CD8-positive, alpha-beta memory T cell (primary cell): ENCODE measurements around the gene RICTOR. TPM values are rescaled to one million over a fixed set of nuclear protein-coding genes. Genes with fewer than 3 reads are reported as not detected.
A peak's percentile ranks its signal among the peaks of the same experiment; 100 is the strongest.

Experiments
- CTCF ChIA-PET: fragments of 350-600 bp; sonication (Branson Sonifier 250); formaldehyde crosslinking; loops from one replicate; lab custom pipeline; 2021; ENCODE audit warnings: antibody characterized with exemption; lab: Charles Lee
- POLR2A ChIA-PET: fragments of 350-600 bp; sonication (Branson Sonifier 250); formaldehyde crosslinking; loops from one replicate; lab custom pipeline; 2021; ENCODE audit warnings: antibody characterized with exemption; lab: Charles Lee
- DNase-seq, 5 donors: peaks; one replicate each; pipeline versions ENCODE4 v3.0.0 to v3.0.0-alpha.2; 2020 to 2022; ENCODE audit warnings: mixed read lengths in 1 of 5
- H3K27ac ChIP-seq: one replicate; pipeline ENCODE4 v1.7.0; 2013; ENCODE audit warnings: low read depth, mild to moderate bottlenecking, low read length, moderate library complexity
- H3K27me3 ChIP-seq: 2 replicates; pipeline ENCODE4 v1.7.0; 2013; ENCODE audit warnings: low read length, mild to moderate bottlenecking; ENCODE audit not compliant: insufficient read depth, poor library complexity, severe bottlenecking
- H3K36me3 ChIP-seq: 2 replicates; pipeline ENCODE4 v1.7.0; 2013; ENCODE audit warnings: mild to moderate bottlenecking, low read length, moderate library complexity; ENCODE audit not compliant: insufficient read depth
- H3K4me1 ChIP-seq: 2 replicates; pipeline ENCODE4 v1.7.0; 2013; ENCODE audit warnings: mild to moderate bottlenecking, low read length, moderate library complexity; ENCODE audit not compliant: insufficient read depth
- H3K4me3 ChIP-seq: 2 replicates; pipeline ENCODE4 v1.7.0; 2013; ENCODE audit warnings: mild to moderate bottlenecking, low read length
- H3K9me3 ChIP-seq: 2 replicates; pipeline ENCODE4 v1.7.0; 2013; ENCODE audit warnings: mild to moderate bottlenecking, low read length
- H3K27ac Mint-ChIP-seq, 8 donors: one replicate each; pipeline ENCODE4 v1.8.0; 2020 to 2021; ENCODE audit warnings: mixed read lengths in 8 of 8, mild to moderate bottlenecking in 6 of 8, inconsistent platforms in 3 of 8, moderate library complexity in 3 of 8
- H3K27me3 Mint-ChIP-seq, 2 donors: one replicate each; pipeline ENCODE4 v1.8.0; 2020 to 2021; ENCODE audit warnings: mixed read lengths in 2 of 2, mild to moderate bottlenecking in 1 of 2, moderate library complexity in 1 of 2
- H3K36me3 Mint-ChIP-seq, 3 donors: one replicate each; pipeline ENCODE4 v1.8.0; 2020 to 2021; ENCODE audit warnings: mixed read lengths in 3 of 3, inconsistent platforms in 1 of 3, mild to moderate bottlenecking in 1 of 3
- H3K4me1 Mint-ChIP-seq, 3 donors: one replicate each; pipeline ENCODE4 v1.8.0; 2020 to 2021; ENCODE audit warnings: mixed read lengths in 3 of 3, inconsistent platforms in 1 of 3, mild to moderate bottlenecking in 1 of 3
- H3K4me3 Mint-ChIP-seq, 7 donors: one replicate each; pipeline ENCODE4 v1.8.0; 2020 to 2021; ENCODE audit warnings: mixed read lengths in 7 of 7, mild to moderate bottlenecking in 6 of 7, moderate library complexity in 4 of 7, inconsistent platforms in 2 of 7
- H3K9me3 Mint-ChIP-seq, 5 donors: one replicate each; pipeline ENCODE4 v1.8.0; 2020 to 2022; ENCODE audit warnings: mixed read lengths in 5 of 5, mild to moderate bottlenecking in 3 of 5, moderate library complexity in 2 of 5, inconsistent platforms in 1 of 5
- polyA plus RNA-seq: library from polyadenylated mRNA; unstranded; fragments of 300-500 nt; fragmentation: Illumina TruSeq; gene quantifications from one replicate; pipeline ENCODE4 v1.2.3, GENCODE V29; 2021
- total RNA-seq, 2 experiments: library from RNA; stranded (reverse); gene quantifications; one replicate each; pipeline ENCODE4 v1.2.3, GENCODE V29; 2021

The RICTOR gene
- total and polyA plus RNA-seq, 3 experiments from 2014 or later = 12.1 to 32.9 (median 32.0) TPM

DNA sequence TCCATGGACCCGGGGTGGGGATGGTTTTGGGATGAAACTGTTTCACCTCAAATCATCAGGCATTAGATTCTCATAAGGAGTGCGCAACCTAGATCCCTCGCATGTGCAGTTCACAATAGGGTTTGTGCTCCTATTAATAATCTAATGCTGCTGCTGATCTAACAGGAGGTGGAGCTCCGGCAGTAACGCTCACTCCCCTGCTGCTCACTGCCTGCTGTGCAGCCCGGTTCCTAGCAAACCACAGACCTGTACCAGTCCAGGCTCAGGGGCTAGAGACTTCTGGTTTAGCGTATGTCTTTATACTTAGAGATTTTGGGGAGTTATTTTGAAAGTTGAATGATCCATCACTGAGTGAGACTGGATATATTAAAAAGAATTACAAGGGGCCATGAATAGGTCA is 50.2 kb downstream of the RICTOR start:
- Histone ChIP-seq H3K4me1 (peaks cover 30% of the 10 kb centered on the region), H3K9me3 (no peaks in the 10 kb centered on the region), H3K27ac (no peak overlapping the region), H3K4me3 (no peak overlapping the region), H3K36me3 (no peaks in the 10 kb centered on the region), H3K27me3 (no peaks in the 10 kb centered on the region)
- Mint-ChIP-seq H3K4me1 (peaks cover 53 to 71% (median 69%) of the 10 kb centered on the region in 3 donors), H3K27ac (no peak overlapping the region), H3K27me3 (no peaks in the 10 kb centered on the region), H3K4me3 (no peak overlapping the region), H3K9me3 (peaks cover 6 to 17% (median 9%) of the 10 kb centered on the region in 5 donors), H3K36me3 (peaks cover 23 to 48% (median 24%) of the 10 kb centered on the region in 3 donors)
- ChIA-PET POLR2A (no interaction called here), CTCF (interaction anchor here (1.5 kb wide), 1 partner anchor 9 kb away, joined by 3 read pairs; no protein-coding TSS in a partner anchor)
- no peak for DNase-seq

GRCh38 chr5:39023121-39023520 is 51.1 kb downstream of the RICTOR start:
- H3K4me3 Mint-ChIP-seq = peak overlapping the region in 2 of 7 donors; percentile 2 to 10
- Histone ChIP-seq H3K27me3 (no peaks in the 10 kb centered on the region), H3K36me3 (no peaks in the 10 kb centered on the region), H3K27ac (no peak overlapping the region), H3K4me3 (no peak overlapping the region), H3K4me1 (peaks cover 30% of the 10 kb centered on the region), H3K9me3 (no peaks in the 10 kb centered on the region)
- peaks cover 57 to 80% (median 78%) of the 10 kb centered on the region in 3 donors for H3K4me1 Mint-ChIP-seq
- peaks cover 15 to 52% (median 25%) of the 10 kb centered on the region in 3 donors for H3K36me3 Mint-ChIP-seq
- ChIA-PET CTCF (interaction anchor here (1.5 kb wide), 1 partner anchor 9 kb away, joined by 3 read pairs; no protein-coding TSS in a partner anchor), POLR2A (no interaction called here)
- DNase-seq = no peak
- peak overlapping the region in 2 of 8 donors; percentile 18 to 39 for H3K27ac Mint-ChIP-seq
- H3K27me3 Mint-ChIP-seq = no peaks in the 10 kb centered on the region
- H3K9me3 Mint-ChIP-seq = peaks cover 4 to 11% (median 5%) of the 10 kb centered on the region in 5 donors

GRCh38 chr5:39022151-39022550 is 52.0 kb downstream of the RICTOR start:
- Histone ChIP-seq H3K4me3 (no peak overlapping the region), H3K27me3 (no peaks in the 10 kb centered on the region), H3K36me3 (no peaks in the 10 kb centered on the region), H3K27ac (no peak overlapping the region), H3K4me1 (peaks cover 30% of the 10 kb centered on the region), H3K9me3 (no peaks in the 10 kb centered on the region)
- Mint-ChIP-seq H3K27ac (peak overlapping the region in 1 of 8 donors; percentile 50), H3K4me3 (peak overlapping the region in 1 of 7 donors; percentile 44), H3K9me3 (peaks cover 0 to 4% (median 0%) of the 10 kb centered on the region in 5 donors), H3K36me3 (peaks cover 9 to 52% (median 20%) of the 10 kb centered on the region in 3 donors), H3K4me1 (peaks cover 62 to 86% (median 82%) of the 10 kb centered on the region in 3 donors), H3K27me3 (no peaks in the 10 kb centered on the region)
- ChIA-PET CTCF (no interaction called here), POLR2A (no interaction called here)
- no peak for DNase-seq

DNA sequence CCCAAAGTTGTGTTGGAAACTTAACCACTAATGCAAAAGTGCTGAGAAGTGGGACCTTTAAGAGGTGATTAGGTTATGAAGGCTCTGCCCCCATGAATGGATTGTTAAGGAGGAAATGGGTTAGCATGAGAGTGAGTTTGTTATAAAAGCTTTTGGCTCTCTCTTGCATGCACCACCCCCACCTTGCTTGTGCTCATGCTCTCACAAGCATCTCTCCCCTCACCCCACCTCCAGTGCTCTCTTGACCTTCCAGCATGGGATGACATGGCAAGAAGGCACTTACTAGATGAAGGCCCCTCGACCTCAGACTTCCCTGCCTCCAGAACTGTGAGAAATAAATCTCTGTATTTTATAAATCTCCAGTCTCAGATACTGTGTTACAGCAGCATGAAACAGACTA is 52.8 kb downstream of the RICTOR start:
- peaks cover 66 to 92% (median 89%) of the 10 kb centered on the region in 3 donors for H3K4me1 Mint-ChIP-seq
- no peak overlapping the region for H3K4me3 ChIP-seq
- no peaks in the 10 kb centered on the region for H3K36me3 ChIP-seq
- H3K9me3 ChIP-seq = no peaks in the 10 kb centered on the region
- POLR2A ChIA-PET = no interaction called here
- no peak for DNase-seq
- peak overlapping the region in 1 of 7 donors; percentile 32 for H3K4me3 Mint-ChIP-seq
- H3K27me3 ChIP-seq = no peaks in the 10 kb centered on the region
- peaks cover 7 to 52% (median 20%) of the 10 kb centered on the region in 3 donors for H3K36me3 Mint-ChIP-seq
- no peaks in the 10 kb centered on the region for H3K27me3 Mint-ChIP-seq
- H3K4me1 ChIP-seq = peaks cover 30% of the 10 kb centered on the region
- no peak overlapping the region for H3K27ac ChIP-seq
- CTCF ChIA-PET = no interaction called here
- H3K9me3 Mint-ChIP-seq = peaks cover 0 to 4% (median 0%) of the 10 kb centered on the region in 5 donors
- H3K27ac Mint-ChIP-seq = peak overlapping the region in 4 of 8 donors; percentile 1 to 94 (median 84)

- Histone ChIP-seq H3K27ac (no peak overlapping the region), H3K4me1 (peaks cover 30% of the 10 kb centered on the region), H3K4me3 (no peak overlapping the region), H3K27me3 (no peaks in the 10 kb centered on the region), H3K36me3 (no peaks in the 10 kb centered on the region), H3K9me3 (no peaks in the 10 kb centered on the region)
- H3K9me3 Mint-ChIP-seq = no peaks in the 10 kb centered on the region
- no peak overlapping the region for H3K4me3 Mint-ChIP-seq
- no peak overlapping the region for H3K27ac Mint-ChIP-seq
- H3K36me3 Mint-ChIP-seq = peaks cover 0 to 51% (median 20%) of the 10 kb centered on the region in 3 donors
- no peak for DNase-seq
- ChIA-PET CTCF (no interaction called here), POLR2A (no interaction called here)
- no peaks in the 10 kb centered on the region for H3K27me3 Mint-ChIP-seq
- H3K4me1 Mint-ChIP-seq = peaks cover 69 to 94% (median 92%) of the 10 kb centered on the region in 3 donors
Measured at GRCh38 chr5:39020458-39020857, 53.7 kb downstream of the RICTOR start.

- Mint-ChIP-seq H3K27me3 (no peaks in the 10 kb centered on the region), H3K36me3 (peaks cover 0 to 52% (median 15%) of the 10 kb centered on the region in 3 donors), H3K4me3 (no peak overlapping the region), H3K4me1 (peaks cover 64 to 84% (median 82%) of the 10 kb centered on the region in 3 donors), H3K9me3 (no peaks in the 10 kb centered on the region), H3K27ac (peak overlapping the region in 1 of 8 donors; percentile 21)
- H3K9me3 ChIP-seq = no peaks in the 10 kb centered on the region
- POLR2A ChIA-PET = no interaction called here
- H3K4me3 ChIP-seq = no peak overlapping the region
- no peaks in the 10 kb centered on the region for H3K36me3 ChIP-seq
- peaks cover 20% of the 10 kb centered on the region for H3K4me1 ChIP-seq
- H3K27me3 ChIP-seq = no peaks in the 10 kb centered on the region
- H3K27ac ChIP-seq = no peak overlapping the region
- DNase-seq = no peak
- CTCF ChIA-PET = no interaction called here
Measured at GRCh38 chr5:39019254-39019653, 54.9 kb downstream of the RICTOR start.

GRCh38 chr5:39017504-39017903 is 56.7 kb downstream of the RICTOR start:
- Mint-ChIP-seq H3K9me3 (peaks cover 0 to 5% (median 0%) of the 10 kb centered on the region in 5 donors), H3K4me3 (no peak overlapping the region), H3K4me1 (peaks cover 47 to 66% (median 64%) of the 10 kb centered on the region in 3 donors), H3K27me3 (no peaks in the 10 kb centered on the region), H3K27ac (peak overlapping the region in 1 of 8 donors; percentile 50), H3K36me3 (peaks cover 4 to 62% (median 22%) of the 10 kb centered on the region in 3 donors)
- Histone ChIP-seq H3K27me3 (no peaks in the 10 kb centered on the region), H3K9me3 (peaks cover 4% of the 10 kb centered on the region), H3K27ac (no peak overlapping the region), H3K36me3 (peaks cover 3% of the 10 kb centered on the region), H3K4me3 (no peak overlapping the region), H3K4me1 (peaks cover 8% of the 10 kb centered on the region)
- no peak for DNase-seq
- POLR2A ChIA-PET = no interaction called here
- CTCF ChIA-PET = no interaction called here

- H3K36me3 ChIP-seq = peaks cover 10% of the 10 kb centered on the region
- ChIA-PET CTCF (no interaction called here), POLR2A (no interaction called here)
- peaks cover 41 to 60% (median 58%) of the 10 kb centered on the region in 3 donors for H3K4me1 Mint-ChIP-seq
- peaks cover 4 to 9% (median 4%) of the 10 kb centered on the region in 5 donors for H3K9me3 Mint-ChIP-seq
- H3K27me3 Mint-ChIP-seq = no peaks in the 10 kb centered on the region
- no peak overlapping the region for H3K4me3 ChIP-seq
- H3K9me3 ChIP-seq = peaks cover 11% of the 10 kb centered on the region
- peaks cover 3% of the 10 kb centered on the region for H3K4me1 ChIP-seq
- H3K27me3 ChIP-seq = no peaks in the 10 kb centered on the region
- peaks cover 12 to 68% (median 29%) of the 10 kb centered on the region in 3 donors for H3K36me3 Mint-ChIP-seq
- no peak for DNase-seq
- H3K27ac ChIP-seq = no peak overlapping the region
- peak overlapping the region in 3 of 8 donors; percentile 0 to 25 (median 7) for H3K27ac Mint-ChIP-seq
- H3K4me3 Mint-ChIP-seq = no peak overlapping the region
Measured at GRCh38 chr5:39016587-39017275, 57.5 kb downstream of the RICTOR start.
